Suprapubic skin (tissue), 3 donors: ENCODE measurements around the gene ZGRF1.

Experiments
- CTCF ChIP-seq, 2 donors: fragments of 200-600 bp in 1 of 2; fragments of 450-650 bp in 1 of 2; sonication (generic) in 1 of 2; IDR thresholded peaks; one replicate each; pipeline ENCODE4 v1.5.1; 2016 to 2019; ENCODE audit warnings: antibody characterized with exemption in 2 of 2, mild to moderate bottlenecking in 1 of 2, moderate library complexity in 1 of 2
- EP300 ChIP-seq: sonication (generic); formaldehyde crosslinking; IDR thresholded peaks from one replicate; pipeline ENCODE4 v1.6.1; 2017; ENCODE audit warnings: antibody characterized with exemption
- POLR2A ChIP-seq, 2 donors: fragments of 450-650 bp; IDR thresholded peaks; one replicate each; pipeline ENCODE4 v1.6.1; 2017; ENCODE audit warnings: antibody characterized with exemption in 2 of 2, mild to moderate bottlenecking in 2 of 2, moderate library complexity in 2 of 2

- TF ChIP-seq CTCF (IDR thresholded peaks at IDR 0.05) (no peak), POLR2A (IDR thresholded peaks at IDR 0.05) (no peak), EP300 (no peak)
These were observed 44.3 kb upstream of the ZGRF1 start for GRCh38 chr4:112680996-112681395.
